ENCODE data around the gene HBS1L.

DNA sequence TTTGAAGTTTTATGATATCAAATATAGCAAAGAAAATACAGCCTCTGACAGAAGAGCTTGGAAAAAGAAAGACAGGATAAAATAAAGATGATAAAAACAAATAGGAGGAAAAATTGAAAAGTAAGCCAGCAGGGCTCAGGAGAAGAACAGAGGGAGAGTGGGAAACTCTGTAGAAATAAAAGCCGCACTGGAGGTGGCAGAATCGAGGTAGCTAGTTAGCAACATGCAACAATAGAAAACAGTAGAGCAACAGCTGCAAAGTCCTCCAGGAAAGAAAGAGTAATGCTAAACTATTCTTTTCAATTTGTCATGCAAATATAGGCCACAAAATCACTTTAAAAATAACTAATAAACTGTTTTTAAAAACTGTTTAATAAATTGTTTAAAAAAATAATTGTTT is 28.8 kb downstream of the HBS1L start:
- no peak for TF ChIP-seq CTCF (conservative IDR thresholded peaks at IDR 0.05; ENCODE audit: low read length)
- no peak for TF ChIP-seq EZH2phosphoT487 (IDR thresholded peaks at IDR 0.05; ENCODE audit: borderline replicate concordance, low read depth, low read length)
